CD4-positive, alpha-beta T cell (primary cell): ENCODE measurements around the gene SEMA6B. TPM values are rescaled to one million over a fixed set of nuclear protein-coding genes. Genes with fewer than 3 reads are reported as not detected.

ENCODE experiments used
- ATAC-seq: fragments of 200-7000 bp; cut with Tn5 transposase; one replicate; pipeline ENCODE4 v1.10.0; 2022; ENCODE audit warnings: mild to moderate bottlenecking; ENCODE audit not compliant: poor library complexity
- CTCF ChIA-PET: fragments of 350-600 bp; sonication (Branson Sonifier 250); formaldehyde crosslinking; loops from one replicate; lab custom pipeline; 2021; ENCODE audit warnings: antibody characterized with exemption, inconsistent platforms; lab: Charles Lee
- POLR2A ChIA-PET: fragments of 350-600 bp; sonication (Branson Sonifier 250); formaldehyde crosslinking; loops from one replicate; lab custom pipeline; 2021; ENCODE audit warnings: antibody characterized with exemption, inconsistent platforms; lab: Charles Lee
- DNase-seq, 14 experiments: peaks; one replicate each; pipeline ENCODE4 v3.0.0-alpha.2; 2013 to 2020; ENCODE audit warnings: mixed read lengths in 2 of 14
- H3K27ac ChIP-seq, 2 donors: one replicate each; pipeline versions ENCODE4 v1.5.1 to v1.7.0; 2013; ENCODE audit warnings: low read length in 2 of 2, low read depth in 1 of 2, mild to moderate bottlenecking in 1 of 2
- H3K27me3 ChIP-seq, 2 experiments: 1 replicate in 1 of 2; 2 replicates in 1 of 2; pipeline versions ENCODE4 v1.6.1 to v1.7.0; 2013; ENCODE audit warnings: low read length in 2 of 2, control low read depth in 1 of 2, mild to moderate bottlenecking in 1 of 2, moderate library complexity in 1 of 2; ENCODE audit not compliant: insufficient read depth in 2 of 2, control insufficient read depth in 1 of 2
- H3K36me3 ChIP-seq: one replicate; pipeline ENCODE4 v1.6.1; 2013; ENCODE audit warnings: low read length, control low read depth; ENCODE audit not compliant: insufficient read depth
- H3K4me1 ChIP-seq: one replicate; pipeline ENCODE4 v1.6.1; 2013; ENCODE audit warnings: low read length, control low read depth; ENCODE audit not compliant: insufficient read depth
- H3K4me3 ChIP-seq: one replicate; pipeline ENCODE4 v1.5.1; 2013; ENCODE audit warnings: mild to moderate bottlenecking, low read length, moderate library complexity
- H3K9me3 ChIP-seq, 2 experiments: 1 replicate in 1 of 2; 2 replicates in 1 of 2; pipeline versions ENCODE4 v1.6.1 to v1.7.0; 2013; ENCODE audit warnings: low read length in 2 of 2, mild to moderate bottlenecking in 2 of 2, control low read depth in 1 of 2, moderate library complexity in 1 of 2; ENCODE audit not compliant: control insufficient read depth in 1 of 2, insufficient read depth in 1 of 2
- H3K27ac Mint-ChIP-seq: one replicate; pipeline ENCODE4 v1.8.0; 2020; ENCODE audit warnings: mixed read lengths
- H3K27me3 Mint-ChIP-seq: one replicate; pipeline ENCODE4 v1.8.0; 2021; ENCODE audit warnings: mixed read lengths
- H3K36me3 Mint-ChIP-seq: one replicate; pipeline ENCODE4 v1.8.0; 2021; ENCODE audit warnings: low read depth, mixed read lengths
- H3K4me1 Mint-ChIP-seq: one replicate; pipeline ENCODE4 v1.8.0; 2021; ENCODE audit warnings: low read depth, mixed read lengths
- H3K4me3 Mint-ChIP-seq: one replicate; pipeline ENCODE4 v1.8.0; 2020; ENCODE audit warnings: mild to moderate bottlenecking, mixed read lengths
- H3K9me3 Mint-ChIP-seq: one replicate; pipeline ENCODE4 v1.8.0; 2020; ENCODE audit warnings: mixed read lengths
- CTCF ChIP-seq: fragments of 200-600 bp; IDR thresholded peaks from one replicate; pipeline ENCODE4 v1.8.0; 2022; ENCODE audit warnings: antibody characterized with exemption, mild to moderate bottlenecking
- intact Hi-C, 2 experiments: fragments of 100-400 bp; cut with DNase I in 1 of 2; cut with micrococcal nuclease in 1 of 2; formaldehyde crosslinking; loops; one replicate each; pipeline versions ENCODE4 v1.15.1 to v1.9.0; 2023 to 2025; cut with DNase I, micrococcal nuclease
- total RNA-seq, 174 experiments: library from RNA in 2 of 174; stranded (reverse) in 2 of 174; gene quantifications; one replicate each; pipeline ENCODE4 v1.2.3 and lab custom pipeline; 2021 to 2026

Gene SEMA6B
- total RNA-seq, 2 experiments from 2014 or later = 0.14 to 0.17 TPM

DNA sequence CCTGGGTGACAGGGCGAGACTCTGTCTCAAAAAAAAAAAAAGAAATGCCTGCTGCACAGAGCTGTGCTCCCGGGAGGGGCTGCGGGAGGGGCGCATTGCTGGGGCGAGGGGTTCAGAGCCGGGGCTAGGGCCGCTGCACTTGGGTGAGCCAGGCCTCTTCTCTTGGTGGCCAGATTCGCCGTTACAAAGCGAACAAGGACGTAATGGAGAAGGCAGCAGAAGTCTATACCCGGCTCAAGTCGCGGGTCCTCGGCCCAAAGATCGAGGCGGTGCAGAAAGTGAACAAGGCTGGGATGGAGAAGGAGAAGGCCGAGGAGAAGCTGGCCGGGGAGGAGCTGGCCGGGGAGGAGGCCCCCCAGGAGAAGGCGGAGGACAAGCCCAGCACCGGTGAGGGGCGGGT lies 60.2 kb downstream of the SEMA6B start:
- POLR2A ChIA-PET = no interaction called here
- no peak overlapping the region for H3K27ac Mint-ChIP-seq
- Histone ChIP-seq H3K27me3 (no peaks in the 10 kb centered on the region), H3K4me1 (no peaks in the 10 kb centered on the region), H3K27ac (no peak overlapping the region), H3K9me3 (peaks cover 0 to 6% of the 10 kb centered on the region in 2 experiments), H3K4me3 (no peak overlapping the region), H3K36me3 (peaks cover 44% of the 10 kb centered on the region)
- ATAC-seq (no peak), DNase-seq (no peak)
- TF ChIP-seq CTCF = no peak
- peaks cover 25% of the 10 kb centered on the region for H3K36me3 Mint-ChIP-seq
- H3K4me3 Mint-ChIP-seq = no peak overlapping the region
- no peaks in the 10 kb centered on the region for H3K27me3 Mint-ChIP-seq
- no peaks in the 10 kb centered on the region for H3K9me3 Mint-ChIP-seq
- CTCF ChIA-PET = no interaction called here
- intact Hi-C loops = no loop called here
- H3K4me1 Mint-ChIP-seq = no peaks in the 10 kb centered on the region

DNA sequence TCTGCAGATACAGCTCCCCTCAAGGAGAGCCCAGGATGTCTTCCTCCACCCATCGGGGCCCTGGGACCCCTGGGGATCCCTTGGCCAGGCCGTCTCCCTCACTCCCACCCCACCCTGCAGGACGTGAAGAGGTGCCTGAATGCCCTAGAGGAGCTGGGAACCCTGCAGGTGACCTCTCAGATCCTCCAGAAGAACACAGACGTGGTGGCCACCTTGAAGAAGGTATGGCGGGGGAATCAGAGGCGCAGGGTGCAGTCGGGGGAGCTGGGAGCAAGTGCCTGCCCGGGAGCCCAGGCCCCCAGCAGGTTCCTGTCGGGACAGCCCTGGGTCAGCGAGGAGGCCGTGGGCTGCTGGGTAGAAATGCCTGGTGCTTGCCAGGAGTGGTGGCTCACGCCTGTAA lies 60.8 kb downstream of the SEMA6B start:
- no peak for DNase-seq
- no peaks in the 10 kb centered on the region for H3K9me3 Mint-ChIP-seq
- POLR2A ChIA-PET = no interaction called here

DNA sequence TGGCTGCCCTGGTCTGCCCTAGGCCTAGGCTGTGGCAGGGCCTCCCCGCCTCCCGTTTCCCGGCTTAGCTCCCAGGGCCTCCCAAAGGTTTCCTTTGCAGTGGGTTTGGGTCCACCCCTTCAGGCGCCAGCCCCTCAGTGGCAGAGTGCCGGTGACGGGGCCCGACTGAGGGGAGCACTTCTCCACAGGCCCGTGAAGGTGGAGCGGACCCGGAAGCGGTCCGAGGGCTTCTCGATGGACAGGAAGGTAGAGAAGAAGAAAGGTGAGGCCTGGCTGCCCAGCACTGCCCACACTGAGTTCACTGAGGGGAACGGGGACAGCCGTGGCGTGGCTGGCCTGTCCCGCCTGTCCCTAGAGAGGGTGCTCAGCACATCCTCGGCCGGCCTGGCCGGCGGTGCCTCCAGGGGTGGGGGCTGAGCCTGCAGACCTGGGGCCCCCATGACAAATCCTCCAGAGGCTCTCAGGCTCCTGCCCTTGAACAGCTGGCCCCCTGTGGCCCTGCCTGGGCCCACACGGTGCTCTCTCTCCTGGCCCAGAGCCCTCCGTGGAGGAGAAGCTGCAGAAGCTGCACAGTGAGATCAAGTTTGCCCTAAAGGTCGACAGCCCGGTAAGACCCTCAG lies 61.6 kb downstream of the SEMA6B start:
- intact Hi-C loops = no loop called here
- CTCF ChIA-PET = no interaction called here

More for the DNA sequence above, 60.8 kb downstream of the SEMA6B start:
- no peak overlapping the region for H3K4me3 ChIP-seq
- Mint-ChIP-seq H3K27ac (no peak overlapping the region), H3K27me3 (no peaks in the 10 kb centered on the region), H3K4me1 (no peaks in the 10 kb centered on the region), H3K36me3 (peaks cover 25% of the 10 kb centered on the region), H3K4me3 (no peak overlapping the region)
- CTCF ChIA-PET = no interaction called here
- H3K27ac ChIP-seq = no peak overlapping the region
- peaks cover 0 to 6% of the 10 kb centered on the region in 2 experiments for H3K9me3 ChIP-seq
- no peak for ATAC-seq
- no peaks in the 10 kb centered on the region for H3K4me1 ChIP-seq
- intact Hi-C loops = no loop called here
- no peaks in the 10 kb centered on the region for H3K27me3 ChIP-seq
- peaks cover 48% of the 10 kb centered on the region for H3K36me3 ChIP-seq
- TF ChIP-seq CTCF = no peak

More for the DNA sequence above, 61.6 kb downstream of the SEMA6B start:
- H3K4me1 ChIP-seq = no peaks in the 10 kb centered on the region
- H3K27me3 ChIP-seq = no peaks in the 10 kb centered on the region
- ATAC-seq (no peak), DNase-seq (no peak)
- H3K9me3 ChIP-seq = peaks cover 0 to 6% of the 10 kb centered on the region in 2 experiments
- no peak overlapping the region for H3K4me3 Mint-ChIP-seq
- no peaks in the 10 kb centered on the region for H3K27me3 Mint-ChIP-seq
- H3K4me1 Mint-ChIP-seq = no peaks in the 10 kb centered on the region
- H3K27ac Mint-ChIP-seq = no peak overlapping the region
- TF ChIP-seq CTCF = no peak
- POLR2A ChIA-PET = no interaction called here
- no peak overlapping the region for H3K4me3 ChIP-seq
- H3K36me3 ChIP-seq = peaks cover 54% of the 10 kb centered on the region
- H3K27ac ChIP-seq = no peak overlapping the region
- peaks cover 25% of the 10 kb centered on the region for H3K36me3 Mint-ChIP-seq
- no peaks in the 10 kb centered on the region for H3K9me3 Mint-ChIP-seq
